SU-DHL-6 (cell line): ENCODE measurements around the gene FUCA2.

ENCODE experiments used
- EZH2phosphoT487 ChIP-seq: fragments of 200-600 bp; sonication (generic), shearing (Covaris generic); conservative IDR thresholded peaks from 2 replicates; pipeline ENCODE4 v1.6.1; 2018; ENCODE audit warnings: mild to moderate bottlenecking, antibody characterized with exemption, low read length, moderate library complexity, mixed read lengths
- TF ChIP-seq, protein P1 (sequence below): fragments of 200-600 bp; sonication (generic); IDR thresholded peaks from one replicate; pipeline ENCODE4 v1.5.1; 2017; ENCODE audit warnings: antibody characterized with exemption, mild to moderate bottlenecking, low read length, moderate library complexity; ENCODE audit not compliant: insufficient read depth, poor library complexity, severe bottlenecking

- TF ChIP-seq, protein P1, sequence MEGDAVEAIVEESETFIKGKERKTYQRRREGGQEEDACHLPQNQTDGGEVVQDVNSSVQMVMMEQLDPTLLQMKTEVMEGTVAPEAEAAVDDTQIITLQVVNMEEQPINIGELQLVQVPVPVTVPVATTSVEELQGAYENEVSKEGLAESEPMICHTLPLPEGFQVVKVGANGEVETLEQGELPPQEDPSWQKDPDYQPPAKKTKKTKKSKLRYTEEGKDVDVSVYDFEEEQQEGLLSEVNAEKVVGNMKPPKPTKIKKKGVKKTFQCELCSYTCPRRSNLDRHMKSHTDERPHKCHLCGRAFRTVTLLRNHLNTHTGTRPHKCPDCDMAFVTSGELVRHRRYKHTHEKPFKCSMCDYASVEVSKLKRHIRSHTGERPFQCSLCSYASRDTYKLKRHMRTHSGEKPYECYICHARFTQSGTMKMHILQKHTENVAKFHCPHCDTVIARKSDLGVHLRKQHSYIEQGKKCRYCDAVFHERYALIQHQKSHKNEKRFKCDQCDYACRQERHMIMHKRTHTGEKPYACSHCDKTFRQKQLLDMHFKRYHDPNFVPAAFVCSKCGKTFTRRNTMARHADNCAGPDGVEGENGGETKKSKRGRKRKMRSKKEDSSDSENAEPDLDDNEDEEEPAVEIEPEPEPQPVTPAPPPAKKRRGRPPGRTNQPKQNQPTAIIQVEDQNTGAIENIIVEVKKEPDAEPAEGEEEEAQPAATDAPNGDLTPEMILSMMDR, result no peak
- no peak for TF ChIP-seq EZH2phosphoT487
These were observed 4.0 kb downstream of the FUCA2 start for GRCh38 chr6:143507358-143508145.
